A673 (cell line): ENCODE results near the gene MEGF6.

Source experiments
- CTCF ChIP-seq: fragments of 300-800, 200-600 bp; sonication (generic); conservative IDR thresholded peaks from 2 replicates; pipeline ENCODE4 v1.5.1; 2017; ENCODE audit warnings: low read depth, mild to moderate bottlenecking, antibody characterized with exemption, low read length, moderate library complexity, mixed read lengths
- EZH2 ChIP-seq: fragments of 200-600 bp; sonication (generic); IDR thresholded peaks from 2 replicates; pipeline ENCODE4 v1.6.1; 2017; ENCODE audit warnings: borderline replicate concordance, low read depth, mild to moderate bottlenecking, mixed read lengths, antibody characterized with exemption, low read length; ENCODE audit not compliant: poor library complexity, severe bottlenecking

GRCh38 chr1:3469104-3469848 is 142.0 kb downstream of the MEGF6 start:
- TF ChIP-seq CTCF (no peak), EZH2 (no peak)
